ENCODE measurements around the gene SYT7. TPM values are rescaled to one million over a fixed set of nuclear protein-coding genes. Genes with fewer than 3 reads are reported as not detected.

Gene SYT7
- total RNA-seq, 2 donors from 2014 or later = 2.0 to 3.4 TPM

- no peaks in the 10 kb centered on the region for H3K4me1 ChIP-seq (ENCODE audit: control insufficient read depth, insufficient read depth, low read length)
- Mint-ChIP-seq H3K4me3 (no peak overlapping the region), H3K27me3 (ENCODE audit: insufficient read depth) (no peaks in the 10 kb centered on the region), H3K36me3 (ENCODE audit: low read depth) (no peaks in the 10 kb centered on the region), H3K9me3 (no peaks in the 10 kb centered on the region), H3K4me1 (peaks cover 2% of the 10 kb centered on the region), H3K27ac (no peak overlapping the region)
- no peaks in the 10 kb centered on the region for H3K27me3 ChIP-seq (ENCODE audit: control insufficient read depth, insufficient read depth, low read length, poor library complexity, severe bottlenecking)
- H3K27ac ChIP-seq (ENCODE audit: low read depth, low read length) = no peak overlapping the region
- WGBS, 2 experiments (ENCODE audit: insufficient coverage in 1 of 2, insufficient read length in 1 of 2) = 93 to 98% methylated on average over 7 to 15 of the region's 16 CpGs
- no peak for DNase-seq
- H3K9me3 ChIP-seq (ENCODE audit: control insufficient read depth, low read length) = no peaks in the 10 kb centered on the region
- H3K9ac ChIP-seq (ENCODE audit: extremely low read depth, low read length, poor library complexity, severe bottlenecking) = no peak overlapping the region
- TF ChIP-seq CTCF (conservative IDR thresholded peaks at IDR 0.05) = no peak
- H3K36me3 ChIP-seq (ENCODE audit: control insufficient read depth, insufficient read depth, low read length) = no peaks in the 10 kb centered on the region
- no peak overlapping the region for H3K4me3 ChIP-seq (ENCODE audit: low read length)
Measured at GRCh38 chr11:61533039-61533375, 47.9 kb downstream of the SYT7 start.

- Histone ChIP-seq H3K4me1 (ENCODE audit: control insufficient read depth, insufficient read depth, low read length) (no peaks in the 10 kb centered on the region), H3K27ac (ENCODE audit: low read depth, low read length) (no peak overlapping the region), H3K4me3 (ENCODE audit: low read length) (no peak overlapping the region), H3K27me3 (ENCODE audit: control insufficient read depth, insufficient read depth, low read length, poor library complexity, severe bottlenecking) (no peaks in the 10 kb centered on the region), H3K9me3 (ENCODE audit: control insufficient read depth, low read length) (no peaks in the 10 kb centered on the region), H3K36me3 (ENCODE audit: control insufficient read depth, insufficient read depth, low read length) (no peaks in the 10 kb centered on the region), H3K9ac (ENCODE audit: extremely low read depth, low read length, poor library complexity, severe bottlenecking) (no peak overlapping the region)
- peak; percentile 92 for DNase-seq
- H3K4me3 Mint-ChIP-seq = no peak overlapping the region
- no peaks in the 10 kb centered on the region for H3K36me3 Mint-ChIP-seq (ENCODE audit: low read depth)
- 86 to 91% methylated on average over 6 to 10 of the region's 10 CpGs for WGBS, 2 experiments (ENCODE audit: insufficient coverage in 1 of 2, insufficient read length in 1 of 2)
- H3K4me1 Mint-ChIP-seq = peaks cover 5% of the 10 kb centered on the region
- no peaks in the 10 kb centered on the region for H3K27me3 Mint-ChIP-seq (ENCODE audit: insufficient read depth)
- H3K9me3 Mint-ChIP-seq = no peaks in the 10 kb centered on the region
- peak; percentile 95 for TF ChIP-seq CTCF (conservative IDR thresholded peaks at IDR 0.05)
- H3K27ac Mint-ChIP-seq = no peak overlapping the region
Measured at GRCh38 chr11:61532134-61533038, 48.5 kb downstream of the SYT7 start.

GRCh38 chr11:61531044-61531443 is 49.8 kb downstream of the SYT7 start:
- Histone ChIP-seq H3K27ac (ENCODE audit: low read depth, low read length) (no peak overlapping the region), H3K9me3 (ENCODE audit: control insufficient read depth, low read length) (no peaks in the 10 kb centered on the region), H3K27me3 (ENCODE audit: control insufficient read depth, insufficient read depth, low read length, poor library complexity, severe bottlenecking) (no peaks in the 10 kb centered on the region), H3K4me1 (ENCODE audit: control insufficient read depth, insufficient read depth, low read length) (peaks cover 3% of the 10 kb centered on the region), H3K9ac (ENCODE audit: extremely low read depth, low read length, poor library complexity, severe bottlenecking) (no peak overlapping the region), H3K36me3 (ENCODE audit: control insufficient read depth, insufficient read depth, low read length) (no peaks in the 10 kb centered on the region), H3K4me3 (ENCODE audit: low read length) (no peak overlapping the region)
- 78 to 86% methylated on average over 1 to 3 of the region's 3 CpGs for WGBS, 2 experiments (ENCODE audit: insufficient coverage in 1 of 2, insufficient read length in 1 of 2)
- H3K9me3 Mint-ChIP-seq = no peaks in the 10 kb centered on the region
- TF ChIP-seq CTCF (conservative IDR thresholded peaks at IDR 0.05) = no peak
- no peaks in the 10 kb centered on the region for H3K36me3 Mint-ChIP-seq (ENCODE audit: low read depth)
- H3K4me3 Mint-ChIP-seq = no peak overlapping the region
- H3K27ac Mint-ChIP-seq = no peak overlapping the region
- no peak for DNase-seq
- H3K27me3 Mint-ChIP-seq (ENCODE audit: insufficient read depth) = no peaks in the 10 kb centered on the region
- H3K4me1 Mint-ChIP-seq = peaks cover 11% of the 10 kb centered on the region

All from endodermal cell (in vitro differentiated cells).